DND-41 (cell line): ENCODE results near the gene HECTD4.

Source experiments
- CTCF ChIP-seq: IDR thresholded peaks from 2 replicates; pipeline ENCODE4 v1.5.1; 2012; ENCODE audit warnings: borderline replicate concordance, low read length, moderate library complexity, mild to moderate bottlenecking; ENCODE audit not compliant: poor library complexity, severe bottlenecking; ENCODE audit errors: extremely low read depth
- EZH2 ChIP-seq: IDR thresholded peaks from 3 replicates; pipeline ENCODE4 v1.6.1; 2012; ENCODE audit warnings: borderline replicate concordance, low read depth, mild to moderate bottlenecking, moderate library complexity, low read length, inconsistent platforms; ENCODE audit not compliant: severe bottlenecking

DNA sequence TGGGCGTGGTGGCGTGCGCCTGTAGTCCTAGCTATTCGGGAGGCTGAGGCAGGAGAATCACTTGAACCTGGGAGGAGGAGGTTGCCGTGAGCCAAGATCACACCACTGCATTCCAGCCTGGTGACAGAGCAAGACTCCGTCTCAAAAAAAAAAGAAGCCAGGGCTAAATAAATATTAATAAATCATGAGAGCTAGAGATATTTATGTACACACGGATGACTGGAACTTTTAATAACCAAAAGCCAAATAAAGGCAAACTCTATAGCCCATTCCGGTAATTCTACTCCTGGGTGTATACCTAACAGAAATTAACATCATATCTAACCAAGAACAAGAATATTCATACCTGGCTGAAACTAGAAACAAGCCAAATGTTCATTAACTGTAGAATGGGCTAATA, 264.5 kb downstream of the HECTD4 start:
- TF ChIP-seq CTCF (no peak), EZH2 (no peak)
